HG03521 (cell line): ENCODE measurements around the gene NUDC.
A peak's percentile ranks its signal among the peaks of the same experiment; 100 is the strongest.
"Not testable (repeated sequence)": the region's sequence is repeated elsewhere in the genome, so short reads cannot be mapped to it uniquely, and the experiment has no call there.

Experiments
- ATAC-seq: cut with Tn5 transposase; IDR thresholded peaks from one replicate; pipeline ENCODE4 v1.9.1; 2021; ENCODE audit warnings: mild to moderate bottlenecking, moderate library complexity; ENCODE audit not compliant: unreplicated experiment

The NUDC gene

GRCh38 chr1:26921540-26922430 lies at the start of gene NUDC:
NUDC (plus strand) TSS chr1:26921743; CDS start chr1:26921849, 106 bp downstream.
- ATAC-seq, result peak; percentile 98

- ATAC-seq, result not testable (repeated sequence)
These were observed 48.4 kb upstream of the NUDC start for GRCh38 chr1:26873097-26873496.

DNA sequence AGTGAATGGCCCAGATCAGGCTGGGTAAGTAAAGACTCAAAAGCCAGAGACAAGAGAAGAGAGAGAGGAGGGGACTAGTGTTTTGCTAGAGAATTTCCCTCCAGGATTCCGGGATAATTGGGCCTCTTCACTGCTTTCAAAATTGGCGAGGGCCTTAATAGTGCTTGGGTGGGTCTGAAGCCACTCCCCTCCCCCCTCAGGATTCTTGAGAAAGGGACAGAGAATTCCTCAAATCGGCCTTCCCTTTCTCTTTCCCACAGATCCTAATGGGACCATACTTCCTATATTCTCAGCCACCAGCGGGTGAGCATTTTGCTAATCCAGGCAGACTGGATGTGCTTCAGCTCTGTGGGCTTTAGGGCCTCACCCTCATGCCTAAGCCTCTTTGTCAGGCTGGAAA lies 46.6 kb upstream of the NUDC start:
- no peak for ATAC-seq

DNA sequence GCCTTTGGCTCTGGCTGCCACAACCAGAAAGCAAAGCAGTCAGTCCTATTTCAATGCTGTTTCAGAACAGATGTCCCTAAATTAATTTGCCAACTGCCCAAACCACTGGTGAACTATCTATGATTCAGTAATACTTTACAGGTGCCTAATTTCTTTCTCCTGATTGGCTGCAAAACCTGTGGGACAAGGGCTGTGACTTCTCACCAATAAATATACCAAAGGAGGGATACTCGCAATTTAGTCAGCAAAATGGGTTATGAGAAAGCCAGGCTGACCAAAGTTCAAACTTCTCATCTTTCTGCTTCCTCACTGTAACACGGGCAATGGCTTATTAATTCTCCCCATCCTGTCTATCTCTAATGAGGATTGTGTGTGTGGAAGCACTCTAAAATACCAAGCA lies 44.2 kb upstream of the NUDC start:
- no peak for ATAC-seq

DNA sequence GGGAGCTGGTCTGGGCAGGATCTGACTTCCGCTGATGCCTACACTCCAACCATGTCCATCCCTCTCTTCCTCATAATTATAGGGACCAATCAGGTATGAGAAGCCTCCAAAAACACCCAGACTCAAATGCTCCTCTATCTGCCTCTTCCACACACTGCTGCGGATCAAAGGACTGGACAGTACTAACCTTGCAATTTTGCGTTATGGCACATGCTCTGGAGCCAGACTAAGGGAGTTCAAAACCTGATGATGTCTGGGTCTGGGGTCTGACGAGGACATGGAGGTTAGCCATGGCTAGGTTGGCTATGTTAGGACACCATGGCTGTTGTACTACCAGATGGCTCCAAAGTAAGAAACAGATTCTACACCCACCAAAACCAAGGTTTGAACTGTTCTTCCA lies 41.8 kb upstream of the NUDC start:
- ATAC-seq, result no peak

DNA sequence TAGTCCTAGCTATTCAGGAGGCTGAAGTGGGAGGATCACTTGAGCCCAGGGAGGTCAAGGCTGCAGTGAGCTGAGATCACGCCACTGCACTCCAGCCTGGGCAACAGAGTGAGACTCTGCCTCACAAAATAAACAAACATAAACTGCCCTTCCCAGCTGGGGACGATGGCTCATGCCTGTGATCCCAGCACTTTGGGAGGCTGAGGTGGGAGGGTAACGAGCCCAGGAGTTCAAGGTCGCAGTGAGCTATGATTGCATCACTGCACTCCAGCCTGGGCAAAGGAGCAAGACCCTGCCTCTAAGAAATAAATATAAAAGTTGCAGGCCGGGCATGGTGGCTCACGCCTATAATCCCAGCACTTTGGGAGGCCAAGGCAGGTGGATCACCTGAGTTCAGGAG lies 39.9 kb upstream of the NUDC start:
- not testable (repeated sequence) for ATAC-seq

DNA sequence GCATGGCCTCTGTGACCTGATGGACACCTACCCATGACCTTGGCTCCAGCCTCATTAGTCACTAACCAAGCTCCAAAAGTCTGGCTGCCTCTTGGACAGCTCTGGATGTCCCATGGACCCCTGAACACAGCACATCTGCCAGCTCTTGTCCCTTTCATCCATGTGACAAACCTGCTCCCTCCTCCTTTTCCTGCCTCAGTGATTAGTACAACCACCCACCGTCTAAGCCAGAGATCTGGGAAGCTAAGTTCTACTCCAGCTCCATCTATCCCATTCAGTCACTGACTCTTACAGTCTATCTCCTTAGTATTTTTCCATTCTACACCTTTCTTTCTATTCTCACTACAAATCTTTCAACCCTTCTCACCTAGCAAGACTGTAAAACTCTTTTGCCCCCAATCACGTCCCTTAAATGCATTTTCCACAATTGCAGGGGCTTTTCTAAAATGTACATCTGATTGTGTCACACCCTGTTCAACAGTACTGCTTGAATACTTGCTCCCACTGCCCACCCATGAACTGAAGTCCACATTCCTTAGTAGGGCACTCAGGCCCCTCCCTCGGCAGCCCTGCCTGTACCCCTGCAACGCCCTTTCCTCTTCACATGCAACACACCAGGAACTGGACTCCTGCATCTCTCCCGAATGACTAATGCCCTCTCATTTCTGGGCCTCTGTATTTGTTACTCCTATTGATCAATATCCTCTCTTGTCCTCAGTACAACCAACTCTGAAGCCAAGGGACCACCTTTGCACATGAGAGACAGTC lies 38.7 kb upstream of the NUDC start:
- no peak for ATAC-seq

DNA sequence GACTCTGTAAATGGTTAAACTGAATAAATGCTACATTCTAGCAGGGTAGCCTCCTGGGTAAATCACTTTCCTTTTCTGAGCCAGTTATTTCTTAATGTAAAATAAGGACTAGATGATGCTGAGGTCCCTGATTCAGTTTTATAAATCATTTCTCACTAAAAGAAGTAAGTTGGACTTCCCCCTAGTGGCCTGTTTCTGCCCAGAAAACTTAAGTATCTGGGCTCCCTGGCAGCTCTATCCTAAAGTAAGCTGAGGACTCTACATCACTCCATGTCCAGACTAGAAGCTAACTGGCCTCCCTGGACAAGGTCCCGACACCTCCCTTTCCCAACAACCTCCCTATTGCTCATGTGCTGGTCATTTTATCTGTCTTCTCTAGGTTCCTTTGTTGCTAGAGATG lies 34.4 kb upstream of the NUDC start:
- ATAC-seq, result no peak

- no peak for ATAC-seq
These were observed 33.3 kb upstream of the NUDC start for GRCh38 chr1:26888231-26888630.

- peak; percentile 86 for ATAC-seq
These were observed 31.7 kb upstream of the NUDC start, which contains the start of gene GPN2 for GRCh38 chr1:26889551-26890466. GPN2 (minus strand) TSS chr1:26890283; CDS start chr1:26890096, 187 bp downstream.

- peak; percentile 26 for ATAC-seq
These were observed 31.1 kb upstream of the NUDC start for GRCh38 chr1:26890467-26890796.

- ATAC-seq, result no peak
These were observed 27.3 kb upstream of the NUDC start for GRCh38 chr1:26894263-26894662.

DNA sequence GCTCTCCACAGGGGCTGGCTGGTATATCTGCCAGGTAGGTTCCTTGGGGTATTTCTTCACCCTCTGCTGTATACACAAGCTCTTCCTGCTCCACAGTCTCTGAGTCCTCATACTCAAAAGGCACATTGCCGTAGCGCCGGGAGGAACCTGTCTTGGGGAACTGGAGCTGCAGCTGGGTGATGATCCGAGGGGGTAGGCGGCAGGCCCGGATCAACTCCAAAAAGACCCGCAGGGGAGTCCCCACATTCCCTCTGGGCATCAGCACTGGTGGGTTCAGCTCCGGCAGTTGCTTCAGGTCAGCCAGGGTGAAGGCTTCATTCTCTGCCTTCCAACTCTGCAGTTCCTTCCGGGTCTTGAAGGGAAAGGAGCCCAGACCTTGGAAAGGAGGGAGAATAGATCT lies 24.2 kb upstream of the NUDC start:
- ATAC-seq, result no peak

DNA sequence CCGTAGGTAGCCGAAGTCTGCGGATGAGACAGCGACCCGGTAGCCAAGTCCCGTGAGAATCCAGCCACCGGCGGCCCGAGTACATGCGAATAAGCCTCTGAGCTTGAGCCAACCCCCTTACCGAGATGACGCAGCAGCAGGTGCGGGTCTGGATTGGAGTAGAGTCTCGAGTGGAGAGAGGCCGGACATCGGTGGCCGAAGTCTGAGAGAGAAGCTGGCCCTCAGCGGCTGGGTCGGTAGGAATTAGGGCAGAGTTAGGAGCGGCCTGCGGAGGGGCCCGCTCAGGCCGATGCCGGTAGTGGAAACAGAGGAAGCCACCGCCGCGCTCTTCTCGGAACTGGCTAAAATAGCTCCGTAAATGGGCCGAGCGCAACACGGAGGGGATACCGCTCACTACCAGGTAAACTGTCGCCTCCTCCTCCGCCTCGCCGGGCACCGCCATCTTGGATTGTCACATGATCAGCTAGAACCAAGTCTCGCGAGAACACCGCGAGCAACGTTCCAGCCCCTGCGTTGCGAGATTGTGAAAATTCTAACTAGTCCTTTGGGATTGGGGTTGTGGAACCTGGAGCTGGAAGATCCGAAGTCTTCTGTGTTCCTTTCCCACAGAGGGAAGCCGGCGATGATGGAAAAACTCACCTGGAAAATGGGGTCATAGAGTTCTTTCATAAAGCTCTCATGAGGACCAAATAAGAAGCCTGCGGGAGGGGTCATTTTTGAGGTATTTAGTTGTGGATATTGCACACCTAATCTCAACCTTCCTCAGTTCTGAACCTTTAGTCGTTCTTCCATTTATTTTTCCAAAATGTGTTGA lies 21.3 kb upstream of the NUDC start, which contains the start of gene GPATCH3:
Gene GPATCH3 (minus strand): TSS at position 467 of the 814 bp plus-strand sequence. CDS start 25 bp downstream, at position 442.
- ATAC-seq, result peak; percentile 62

GRCh38 chr1:26900815-26901511 lies 20.6 kb upstream of the NUDC start:
- ATAC-seq, result no peak

DNA sequence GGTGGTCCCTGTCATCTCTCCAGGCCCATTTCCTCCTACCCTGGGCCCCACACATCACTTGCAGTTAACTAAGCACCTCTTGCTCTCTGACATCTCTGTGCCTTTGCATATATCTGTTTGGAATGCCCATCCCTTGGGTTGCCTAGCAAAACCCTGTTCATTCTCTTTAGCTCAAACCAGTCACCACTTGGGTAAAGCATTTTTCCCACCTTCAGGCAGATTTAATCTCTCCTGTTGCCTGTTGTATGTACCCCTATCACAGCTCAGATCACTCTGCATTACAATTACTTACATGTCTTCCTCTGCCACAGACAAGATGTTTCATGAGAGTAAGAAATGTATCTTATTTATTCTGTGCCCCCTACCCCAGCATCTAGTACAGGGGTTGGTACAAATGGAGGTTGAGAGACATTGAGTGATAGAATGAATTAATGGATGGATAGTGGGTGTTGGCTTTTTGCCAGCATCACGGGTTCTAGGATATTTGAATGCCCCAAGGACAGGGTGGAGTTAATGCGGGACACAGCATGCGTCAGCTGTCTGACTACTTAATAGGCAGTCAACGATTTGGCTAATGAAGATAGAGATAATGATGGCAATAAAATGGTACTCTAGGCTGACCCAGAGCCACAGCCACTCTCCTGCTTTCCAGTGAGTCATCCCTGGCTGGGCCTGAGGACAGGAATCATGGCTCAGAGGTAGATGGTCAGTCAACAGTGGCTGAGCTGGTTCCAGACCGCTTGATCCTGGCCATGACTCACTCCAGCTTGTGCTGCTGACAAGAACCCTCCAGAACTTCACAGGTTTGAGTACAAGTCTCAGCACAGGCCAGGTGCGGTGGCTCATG lies 14.2 kb upstream of the NUDC start:
- ATAC-seq, result no peak

DNA sequence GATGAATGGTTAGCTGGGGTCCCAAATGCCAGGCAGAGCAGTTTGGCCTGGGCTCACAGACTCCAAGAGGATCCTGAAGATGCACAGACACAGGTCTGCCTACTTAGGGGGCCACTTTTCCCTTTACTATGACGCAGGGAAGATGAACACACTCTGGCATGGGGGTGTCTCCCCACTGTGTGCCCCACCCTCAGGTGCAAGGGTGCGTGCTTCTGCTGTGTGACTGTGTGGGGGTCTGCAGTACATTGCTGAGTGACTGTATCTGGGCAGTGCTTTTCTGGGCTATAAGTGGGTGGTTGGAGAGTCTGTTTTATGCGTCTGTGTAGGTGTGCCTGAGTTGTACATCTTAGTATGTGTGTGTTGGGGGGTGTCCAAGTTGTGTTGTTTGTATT lies 11.6 kb upstream of the NUDC start:
- no peak for ATAC-seq

- ATAC-seq, result no peak
These were observed 11.0 kb upstream of the NUDC start for GRCh38 chr1:26910343-26911160.
